T-helper 2 cell treated with Interferon-gamma antibody and Interleukin-4, amounts not matched to agents 5 μg/mL and 100 μg/mL, for 36 hours (primary cell): ENCODE data around the gene INTS15.

ENCODE experiments used
- DNase-seq: peaks from one replicate; pipeline ENCODE4 v3.0.0; 2021; ENCODE audit warnings: low spot score
- H3K27ac Mint-ChIP-seq: one replicate; pipeline ENCODE4 v1.8.0; 2021; ENCODE audit warnings: mild to moderate bottlenecking, mixed read lengths
- H3K27me3 Mint-ChIP-seq: one replicate; pipeline ENCODE4 v1.8.0; 2021; ENCODE audit warnings: low read depth, mixed read lengths
- H3K36me3 Mint-ChIP-seq: one replicate; pipeline ENCODE4 v1.8.0; 2021; ENCODE audit warnings: low read depth, mixed read lengths
- H3K4me1 Mint-ChIP-seq: one replicate; pipeline ENCODE4 v1.8.0; 2021; ENCODE audit warnings: low read depth, mixed read lengths
- H3K4me3 Mint-ChIP-seq: one replicate; pipeline ENCODE4 v1.8.0; 2022; ENCODE audit warnings: mild to moderate bottlenecking, moderate library complexity, mixed read lengths
- H3K9me3 Mint-ChIP-seq: one replicate; pipeline ENCODE4 v1.8.0; 2021; ENCODE audit warnings: mixed read lengths

Gene INTS15

GRCh38 chr7:6590645-6591110 is 857 bp downstream of the INTS15 start:
- peaks cover 41% of the 10 kb centered on the region for H3K36me3 Mint-ChIP-seq
- DNase-seq: no peak
- H3K27me3 Mint-ChIP-seq: no peaks in the 10 kb centered on the region
- H3K9me3 Mint-ChIP-seq: no peaks in the 10 kb centered on the region
- H3K4me3 Mint-ChIP-seq: peak overlapping the region; percentile 95
- peaks cover 7% of the 10 kb centered on the region for H3K4me1 Mint-ChIP-seq
- peak overlapping the region; percentile 93 for H3K27ac Mint-ChIP-seq

- no peaks in the 10 kb centered on the region for H3K4me1 Mint-ChIP-seq
- H3K9me3 Mint-ChIP-seq: no peaks in the 10 kb centered on the region
- no peaks in the 10 kb centered on the region for H3K27me3 Mint-ChIP-seq
- H3K27ac Mint-ChIP-seq: no peak overlapping the region
- peaks cover 41% of the 10 kb centered on the region for H3K36me3 Mint-ChIP-seq
- no peak overlapping the region for H3K4me3 Mint-ChIP-seq
- DNase-seq: no peak
These were observed 10.3 kb downstream of the INTS15 start for GRCh38 chr7:6600093-6600492.

- Mint-ChIP-seq H3K27ac (no peak overlapping the region), H3K27me3 (no peaks in the 10 kb centered on the region), H3K4me3 (no peak overlapping the region), H3K9me3 (no peaks in the 10 kb centered on the region), H3K36me3 (peaks cover 31% of the 10 kb centered on the region), H3K4me1 (no peaks in the 10 kb centered on the region)
- no peak for DNase-seq
These were observed 14.6 kb downstream of the INTS15 start for GRCh38 chr7:6604458-6604857.

GRCh38 chr7:6606866-6607583 is 17.2 kb downstream of the INTS15 start:
- Mint-ChIP-seq H3K4me3 (no peak overlapping the region), H3K36me3 (peaks cover 25% of the 10 kb centered on the region), H3K27ac (no peak overlapping the region), H3K27me3 (no peaks in the 10 kb centered on the region), H3K9me3 (no peaks in the 10 kb centered on the region), H3K4me1 (no peaks in the 10 kb centered on the region)
- DNase-seq: no peak

- Mint-ChIP-seq H3K27ac (no peak overlapping the region), H3K27me3 (peaks cover 2% of the 10 kb centered on the region), H3K9me3 (no peaks in the 10 kb centered on the region), H3K4me3 (no peak overlapping the region), H3K36me3 (peaks cover 19% of the 10 kb centered on the region), H3K4me1 (no peaks in the 10 kb centered on the region)
- no peak for DNase-seq
These were observed 17.8 kb downstream of the INTS15 start for GRCh38 chr7:6607651-6608051.

- no peaks in the 10 kb centered on the region for H3K9me3 Mint-ChIP-seq
- H3K4me3 Mint-ChIP-seq: no peak overlapping the region
- peaks cover 18% of the 10 kb centered on the region for H3K36me3 Mint-ChIP-seq
- H3K27ac Mint-ChIP-seq: no peak overlapping the region
- H3K27me3 Mint-ChIP-seq: peaks cover 6% of the 10 kb centered on the region
- no peak for DNase-seq
- H3K4me1 Mint-ChIP-seq: no peaks in the 10 kb centered on the region
These were observed 18.3 kb downstream of the INTS15 start for GRCh38 chr7:6608081-6608480.

GRCh38 chr7:6608794-6609193 is 19.0 kb downstream of the INTS15 start:
- Mint-ChIP-seq H3K27me3 (peaks cover 8% of the 10 kb centered on the region), H3K27ac (no peak overlapping the region)
- no peak for DNase-seq

GRCh38 chr7:6612819-6613218 is 23.0 kb downstream of the INTS15 start:
- Mint-ChIP-seq H3K27ac (no peak overlapping the region), H3K36me3 (peaks cover 2% of the 10 kb centered on the region), H3K27me3 (peaks cover 32% of the 10 kb centered on the region), H3K4me3 (no peak overlapping the region), H3K9me3 (no peaks in the 10 kb centered on the region), H3K4me1 (peaks cover 3% of the 10 kb centered on the region)
- DNase-seq: no peak

More at GRCh38 chr7:6608794-6609193, 19.0 kb downstream of the INTS15 start:
- H3K4me3 Mint-ChIP-seq: no peak overlapping the region
- peaks cover 14% of the 10 kb centered on the region for H3K36me3 Mint-ChIP-seq
- no peaks in the 10 kb centered on the region for H3K4me1 Mint-ChIP-seq
- H3K9me3 Mint-ChIP-seq: no peaks in the 10 kb centered on the region

GRCh38 chr7:6613706-6614105 is 23.9 kb downstream of the INTS15 start:
- H3K27me3 Mint-ChIP-seq: peaks cover 40% of the 10 kb centered on the region
- no peak overlapping the region for H3K27ac Mint-ChIP-seq
- no peak overlapping the region for H3K4me3 Mint-ChIP-seq
- H3K9me3 Mint-ChIP-seq: no peaks in the 10 kb centered on the region
- H3K36me3 Mint-ChIP-seq: peaks cover 2% of the 10 kb centered on the region
- no peak for DNase-seq
- peaks cover 3% of the 10 kb centered on the region for H3K4me1 Mint-ChIP-seq

- Mint-ChIP-seq H3K27me3 (peaks cover 45% of the 10 kb centered on the region), H3K4me3 (peak within 1 kb of the TSS; percentile 77), H3K27ac (peak within 1 kb of the TSS; percentile 36), H3K36me3 (peaks cover 2% of the 10 kb centered on the region), H3K9me3 (no peaks in the 10 kb centered on the region), H3K4me1 (peaks cover 10% of the 10 kb centered on the region)
- DNase-seq: no peak
These were observed 25.3 kb downstream of the INTS15 start, which contains the start of gene ZNF853 for GRCh38 chr7:6614953-6615722. ZNF853 (plus strand) TSS chr7:6615610; CDS start chr7:6616175, 565 bp downstream.

GRCh38 chr7:6615723-6616555 is 26.1 kb downstream of the INTS15 start:
- Mint-ChIP-seq H3K9me3 (no peaks in the 10 kb centered on the region), H3K4me1 (peaks cover 11% of the 10 kb centered on the region), H3K4me3 (no peak overlapping the region), H3K36me3 (peaks cover 2% of the 10 kb centered on the region), H3K27ac (no peak overlapping the region), H3K27me3 (peaks cover 47% of the 10 kb centered on the region)
- no peak for DNase-seq

GRCh38 chr7:6616854-6617643 is 27.2 kb downstream of the INTS15 start:
- H3K4me3 Mint-ChIP-seq: no peak overlapping the region
- H3K36me3 Mint-ChIP-seq: peaks cover 2% of the 10 kb centered on the region
- peaks cover 15% of the 10 kb centered on the region for H3K4me1 Mint-ChIP-seq
- H3K27ac Mint-ChIP-seq: no peak overlapping the region
- H3K9me3 Mint-ChIP-seq: no peaks in the 10 kb centered on the region
- DNase-seq: no peak
- H3K27me3 Mint-ChIP-seq: peaks cover 49% of the 10 kb centered on the region

- Mint-ChIP-seq H3K4me3 (no peak overlapping the region), H3K9me3 (no peaks in the 10 kb centered on the region), H3K27ac (no peak overlapping the region), H3K36me3 (peaks cover 2% of the 10 kb centered on the region), H3K4me1 (peaks cover 15% of the 10 kb centered on the region), H3K27me3 (peaks cover 43% of the 10 kb centered on the region)
- no peak for DNase-seq
These were observed 28.8 kb downstream of the INTS15 start for GRCh38 chr7:6618621-6619020.
